SU-DHL-6 (cell line): ENCODE results near the gene PPM1H.

ENCODE experiments used
- H2AFZ ChIP-seq: fragments of 200-600 bp; sonication (generic); 2 replicates; pipeline ENCODE4 v1.6.1; 2014; ENCODE audit warnings: low read depth, mild to moderate bottlenecking, moderate library complexity, mixed read lengths, antibody characterized with exemption, low read length; ENCODE audit not compliant: severe bottlenecking
- H3F3A ChIP-seq: fragments of 200-600 bp; shearing (Covaris generic); 2 replicates; pipeline ENCODE4 v1.6.0; 2016; ENCODE audit warnings: antibody characterized with exemption, mild to moderate bottlenecking; ENCODE audit not compliant: insufficient read depth
- H3K27ac ChIP-seq: fragments of 200-600 bp; sonication (generic); 2 replicates; pipeline ENCODE4 v1.5.1; 2016; ENCODE audit warnings: low read depth, mild to moderate bottlenecking, low read length, moderate library complexity, mixed read lengths
- H3K27me3 ChIP-seq: fragments of 200-600 bp; sonication (generic), shearing (Covaris generic); 2 replicates; pipeline ENCODE4 v1.6.0; 2014; ENCODE audit warnings: mild to moderate bottlenecking, low read length
- H3K36me3 ChIP-seq: fragments of 200-600 bp; sonication (generic); 2 replicates; pipeline ENCODE4 v1.6.1; 2014; ENCODE audit warnings: mild to moderate bottlenecking, low read length, mixed read lengths
- H3K4me2 ChIP-seq: fragments of 300-600, 200-600 bp; shearing (Covaris generic), sonication (generic); 2 replicates; pipeline ENCODE4 v1.6.0; 2014; ENCODE audit warnings: low read length, low read depth, mild to moderate bottlenecking; ENCODE audit not compliant: poor library complexity, severe bottlenecking
- H3K4me3 ChIP-seq: fragments of 200-600 bp; sonication (generic); 2 replicates; pipeline ENCODE4 v1.5.1; 2014; ENCODE audit warnings: antibody characterized with exemption, low read length, mild to moderate bottlenecking, mixed read lengths; ENCODE audit not compliant: insufficient read depth, poor library complexity, severe bottlenecking
- H3K79me2 ChIP-seq: fragments of 200-600 bp; sonication (generic); 2 replicates; pipeline ENCODE4 v1.6.1; 2014; ENCODE audit warnings: mild to moderate bottlenecking, low read length, moderate library complexity; ENCODE audit not compliant: insufficient read depth
- H3K9ac ChIP-seq: fragments of 200-600 bp; sonication (generic); 2 replicates; pipeline ENCODE4 v1.7.0; 2014; ENCODE audit warnings: mild to moderate bottlenecking, low read length
- H3K9me2 ChIP-seq: fragments of 200-600 bp; sonication (generic); replicated peaks from 2 replicates; pipeline ENCODE4 v1.6.1; 2014; ENCODE audit warnings: low read length; ENCODE audit not compliant: insufficient read depth
- H3K9me3 ChIP-seq: fragments of 200-600 bp; sonication (generic); 2 replicates; pipeline ENCODE4 v1.6.1; 2014; ENCODE audit warnings: low read length, mixed read lengths; ENCODE audit not compliant: insufficient read depth
- H4K20me1 ChIP-seq: fragments of 200-600 bp; sonication (generic); 2 replicates; pipeline ENCODE4 v1.6.1; 2014; ENCODE audit warnings: low read depth, mild to moderate bottlenecking, antibody characterized with exemption, low read length, moderate library complexity, mixed read lengths
- CTCF ChIP-seq: fragments of 200-600 bp; sonication (generic); IDR thresholded peaks from one replicate; pipeline ENCODE4 v1.5.1; 2017; ENCODE audit warnings: antibody characterized with exemption, mild to moderate bottlenecking, low read length, moderate library complexity; ENCODE audit not compliant: insufficient read depth, poor library complexity, severe bottlenecking
- EZH2phosphoT487 ChIP-seq: fragments of 200-600 bp; sonication (generic), shearing (Covaris generic); conservative IDR thresholded peaks from 2 replicates; pipeline ENCODE4 v1.6.1; 2018; ENCODE audit warnings: mild to moderate bottlenecking, antibody characterized with exemption, low read length, moderate library complexity, mixed read lengths

PPM1H gene

DNA sequence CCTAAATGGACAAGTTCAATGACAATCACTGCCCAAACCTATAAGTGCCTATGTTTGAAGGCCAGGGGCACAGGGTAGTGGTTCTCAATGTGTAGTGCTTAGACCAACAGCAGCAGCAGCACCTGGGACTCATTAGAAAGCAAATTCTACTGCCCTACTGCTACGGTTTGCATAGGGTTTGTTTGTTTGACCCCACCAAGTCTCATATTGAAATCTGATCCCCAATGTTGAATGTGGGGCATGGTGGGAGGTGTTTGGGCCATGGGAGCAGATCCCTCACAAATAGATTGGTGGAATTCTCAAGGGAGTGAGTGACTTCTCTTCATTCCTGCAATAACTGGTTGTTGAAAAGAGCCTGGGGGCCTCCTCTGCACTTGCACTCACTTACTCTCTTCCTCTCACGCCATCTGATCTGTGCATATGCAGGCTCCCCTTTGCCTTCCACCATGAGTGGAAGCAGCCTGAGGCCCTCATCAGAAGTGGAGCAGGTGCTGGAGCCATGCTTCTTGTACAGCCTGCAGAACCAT is 39.5 kb downstream of the PPM1H start:
- Histone ChIP-seq H3K9me2 (no peaks in the 10 kb centered on the region), H3K4me3 (no peak overlapping the region), H3K4me2 (no peak overlapping the region), H4K20me1 (no peaks in the 10 kb centered on the region), H2AFZ (no peak overlapping the region), H3K27me3 (no peaks in the 10 kb centered on the region), H3K9me3 (no peaks in the 10 kb centered on the region), H3K79me2 (no peaks in the 10 kb centered on the region), H3K27ac (no peak overlapping the region), H3K36me3 (no peaks in the 10 kb centered on the region), H3F3A (no peaks in the 10 kb centered on the region), H3K9ac (no peak overlapping the region)
- no peak for TF ChIP-seq CTCF
- TF ChIP-seq EZH2phosphoT487: no peak

GRCh38 chr12:62893276-62893675 is 41.7 kb downstream of the PPM1H start:
- H4K20me1 ChIP-seq: no peaks in the 10 kb centered on the region
- H3K79me2 ChIP-seq: no peaks in the 10 kb centered on the region
- H3K4me3 ChIP-seq: no peak overlapping the region
- no peak overlapping the region for H3K4me2 ChIP-seq
- no peaks in the 10 kb centered on the region for H3K9me2 ChIP-seq
- no peaks in the 10 kb centered on the region for H3F3A ChIP-seq
- H3K9me3 ChIP-seq: no peaks in the 10 kb centered on the region
- no peaks in the 10 kb centered on the region for H3K27me3 ChIP-seq
- H3K9ac ChIP-seq: no peak overlapping the region
- no peak overlapping the region for H2AFZ ChIP-seq
- TF ChIP-seq CTCF (no peak), EZH2phosphoT487 (no peak)
- no peak overlapping the region for H3K27ac ChIP-seq
- no peaks in the 10 kb centered on the region for H3K36me3 ChIP-seq

DNA sequence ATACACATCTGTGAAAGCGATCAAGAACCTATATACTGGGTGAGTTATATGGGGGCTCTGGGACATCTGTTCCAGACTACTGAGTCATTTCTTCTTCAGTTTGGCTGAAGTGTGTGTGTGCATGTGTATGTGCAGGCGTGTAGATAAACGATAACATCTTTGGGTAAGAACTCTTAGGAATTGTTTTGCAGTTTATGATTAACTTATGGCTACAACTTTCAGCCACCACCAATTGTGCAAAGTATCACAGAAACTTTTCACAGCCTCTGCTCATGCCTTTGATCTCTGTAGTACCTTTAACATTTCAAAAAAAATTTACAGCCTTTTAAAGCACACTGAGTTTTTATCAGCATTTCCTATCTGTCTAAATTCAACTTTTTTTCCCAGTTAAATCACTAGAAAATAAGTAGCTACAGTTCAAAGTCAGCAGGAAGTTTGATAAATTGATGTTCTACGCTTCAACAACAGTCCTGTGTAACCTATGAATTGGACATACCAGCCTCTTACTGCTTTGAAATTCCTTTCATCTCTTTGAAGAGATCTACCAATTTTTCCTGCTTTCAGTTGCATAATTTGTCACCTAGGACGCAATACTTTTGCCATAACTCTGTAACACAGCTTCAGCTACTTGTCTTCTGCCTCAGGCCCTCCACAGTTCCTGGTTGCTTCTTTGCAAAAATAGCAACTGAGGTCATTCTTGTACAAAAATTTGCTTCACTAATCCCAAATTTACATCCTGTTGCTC is 43.0 kb downstream of the PPM1H start:
- no peak overlapping the region for H3K4me3 ChIP-seq
- TF ChIP-seq CTCF (no peak), EZH2phosphoT487 (no peak)
- H3K9me2 ChIP-seq: no peaks in the 10 kb centered on the region
- H3K27me3 ChIP-seq: no peaks in the 10 kb centered on the region
- no peaks in the 10 kb centered on the region for H3K79me2 ChIP-seq
- no peak overlapping the region for H3K9ac ChIP-seq
- H3F3A ChIP-seq: no peaks in the 10 kb centered on the region
- no peaks in the 10 kb centered on the region for H4K20me1 ChIP-seq
- no peak overlapping the region for H3K4me2 ChIP-seq
- no peak overlapping the region for H2AFZ ChIP-seq
- no peaks in the 10 kb centered on the region for H3K36me3 ChIP-seq
- no peak overlapping the region for H3K27ac ChIP-seq
- H3K9me3 ChIP-seq: no peaks in the 10 kb centered on the region
